Neural cell (in vitro differentiated cells): Measurements from ENCODE around the gene EMID1.

Source experiments
- CTCF ChIP-seq: fragments of 450-650 bp; IDR thresholded peaks from 2 replicates; pipeline ENCODE4 v1.5.1; 2014; ENCODE audit warnings: antibody characterized with exemption, mild to moderate bottlenecking, moderate library complexity; ENCODE audit not compliant: poor library complexity, severe bottlenecking
- EP300 ChIP-seq: fragments of 450-650 bp; conservative IDR thresholded peaks from 2 replicates; pipeline ENCODE4 v1.6.1; 2014; ENCODE audit warnings: antibody characterized with exemption, mild to moderate bottlenecking, moderate library complexity; ENCODE audit not compliant: poor library complexity, severe bottlenecking
- EZH2 ChIP-seq: fragments of 200-600, 300-800 bp; shearing (Covaris generic), sonication (generic); IDR thresholded peaks from 2 replicates; pipeline ENCODE4 v1.6.1; 2014; ENCODE audit warnings: antibody characterized with exemption, low read length, borderline replicate concordance, mild to moderate bottlenecking; ENCODE audit not compliant: insufficient read depth, poor library complexity, severe bottlenecking
- MXI1 ChIP-seq: fragments of 450-650 bp; conservative IDR thresholded peaks from 2 replicates; pipeline ENCODE4 v1.6.1; 2014; ENCODE audit warnings: antibody characterized with exemption, mild to moderate bottlenecking; ENCODE audit not compliant: poor library complexity, severe bottlenecking
- POLR2AphosphoS5 ChIP-seq: IDR thresholded peaks from 2 replicates; pipeline ENCODE4 v1.6.1; 2012
- RAD21 ChIP-seq: fragments of 450-650 bp; conservative IDR thresholded peaks from 2 replicates; pipeline ENCODE4 v1.6.1; 2014; ENCODE audit warnings: antibody characterized with exemption, mild to moderate bottlenecking, moderate library complexity
- REST ChIP-seq: IDR thresholded peaks from 2 replicates; pipeline ENCODE4 v1.6.1; 2012; ENCODE audit warnings: borderline replicate concordance
- SMC3 ChIP-seq: fragments of 450-650 bp; conservative IDR thresholded peaks from 2 replicates; pipeline ENCODE4 v1.6.1; 2014; ENCODE audit warnings: antibody characterized with exemption, mild to moderate bottlenecking, moderate library complexity; ENCODE audit not compliant: poor library complexity
- TAF1 ChIP-seq: IDR thresholded peaks from 2 replicates; pipeline ENCODE4 v1.6.1; 2012; ENCODE audit warnings: low read depth

GRCh38 chr22:29224121-29224858, 18.6 kb downstream of the EMID1 start:
- TF ChIP-seq POLR2AphosphoS5 = no peak
- no peak for TF ChIP-seq CTCF
- TF ChIP-seq REST = no peak
- no peak for TF ChIP-seq EP300
- no peak for TF ChIP-seq EZH2
- TF ChIP-seq MXI1 = no peak
- TF ChIP-seq SMC3 = no peak
- TF ChIP-seq TAF1 = no peak
- TF ChIP-seq RAD21 = no peak
